GM23338 (cell line): ENCODE results near the gene FMN2. TPM values are rescaled to one million over a fixed set of nuclear protein-coding genes. Genes with fewer than 3 reads are reported as not detected.

Source experiments
- ATAC-seq: fragments of 200-7000 bp; cut with Tn5 transposase; 3 replicates; pipeline ENCODE4 v1.9.1; 2020
- DNase-seq: peaks from one replicate; pipeline ENCODE4 v3.0.0-alpha.2; 2015; ENCODE audit warnings: low spot score
- H2AFZ ChIP-seq: fragments of 200-600 bp; sonication (generic); 2 replicates; pipeline ENCODE4 v1.8.0; 2016; ENCODE audit warnings: antibody characterized with exemption, mild to moderate bottlenecking, moderate library complexity
- H3F3A ChIP-seq: fragments of 200-600 bp; sonication (generic); replicated peaks from 2 replicates; pipeline ENCODE4 v1.8.0; 2017; ENCODE audit warnings: antibody characterized with exemption, mixed run types, low read depth
- H3K27ac ChIP-seq: fragments of 200-600 bp; sonication (generic); 2 replicates; pipeline ENCODE4 v1.6.1; 2016; ENCODE audit warnings: low read depth
- H3K27me3 ChIP-seq: fragments of 200-600 bp; sonication (generic); 2 replicates; pipeline ENCODE4 v1.8.0; 2016; ENCODE audit warnings: mild to moderate bottlenecking, mixed run types, moderate library complexity; ENCODE audit not compliant: insufficient read depth
- H3K36me3 ChIP-seq: fragments of 200-600 bp; sonication (generic); 2 replicates; pipeline ENCODE4 v1.8.0; 2016; ENCODE audit warnings: mild to moderate bottlenecking; ENCODE audit not compliant: insufficient read depth
- H3K4me1 ChIP-seq: fragments of 200-600 bp; sonication (generic); 2 replicates; pipeline ENCODE4 v1.8.0; 2016; ENCODE audit warnings: mild to moderate bottlenecking, moderate library complexity; ENCODE audit not compliant: insufficient read depth
- H3K4me2 ChIP-seq: fragments of 200-600 bp; sonication (generic); 2 replicates; pipeline ENCODE4 v1.7.1; 2017; ENCODE audit warnings: mixed run types
- H3K4me3 ChIP-seq: fragments of 200-600 bp; sonication (generic); 2 replicates; pipeline ENCODE4 v1.6.1; 2016; ENCODE audit warnings: mixed run types
- H3K79me2 ChIP-seq: fragments of 200-600 bp; sonication (generic); replicated peaks from 2 replicates; pipeline ENCODE4 v1.8.0; 2017; ENCODE audit warnings: mild to moderate bottlenecking; ENCODE audit not compliant: insufficient read depth
- H3K9me2 ChIP-seq: fragments of 200-600 bp; sonication (generic); 2 replicates; pipeline ENCODE4 v1.8.0; 2017; ENCODE audit not compliant: insufficient read depth
- H4K20me1 ChIP-seq: fragments of 200-600 bp; sonication (generic); replicated peaks from 2 replicates; pipeline ENCODE4 v1.8.0; 2017; ENCODE audit warnings: mild to moderate bottlenecking; ENCODE audit not compliant: insufficient read depth
- H3K27ac Mint-ChIP-seq: 2 replicates; pipeline ENCODE4 v1.8.0; 2020; ENCODE audit warnings: inconsistent platforms, mild to moderate bottlenecking, moderate library complexity, mixed read lengths
- H3K27me3 Mint-ChIP-seq: 3 replicates; pipeline ENCODE4 v1.8.0; 2022; ENCODE audit warnings: low read depth, mild to moderate bottlenecking, moderate library complexity, mixed read lengths, inconsistent platforms; ENCODE audit not compliant: insufficient read depth, poor library complexity
- H3K36me3 Mint-ChIP-seq: 3 replicates; pipeline ENCODE4 v1.8.0; 2021; ENCODE audit warnings: low read depth, mild to moderate bottlenecking, inconsistent platforms, moderate library complexity, mixed read lengths
- H3K4me1 Mint-ChIP-seq: 3 replicates; pipeline ENCODE4 v1.8.0; 2020; ENCODE audit warnings: mild to moderate bottlenecking, inconsistent platforms, mixed read lengths
- H3K4me3 Mint-ChIP-seq: 3 replicates; pipeline ENCODE4 v1.8.0; 2021; ENCODE audit warnings: moderate library complexity, mild to moderate bottlenecking, inconsistent platforms, mixed read lengths
- H3K9me3 Mint-ChIP-seq: 3 replicates; pipeline ENCODE4 v1.8.0; 2020; ENCODE audit warnings: moderate library complexity, mild to moderate bottlenecking, inconsistent platforms, mixed read lengths
- NANOG ChIP-seq: IDR thresholded peaks from 2 replicates; pipeline ENCODE4 v1.6.1; 2016; ENCODE audit warnings: antibody characterized with exemption, borderline replicate concordance
- POLR2AphosphoS5 ChIP-seq: IDR thresholded peaks from 2 replicates; pipeline ENCODE4 v1.6.1; 2016; ENCODE audit warnings: antibody characterized with exemption, low read depth
- STAT1 ChIP-seq: IDR thresholded peaks from one replicate; pipeline ENCODE4 v1.6.1; 2016; ENCODE audit warnings: antibody characterized with exemption; ENCODE audit not compliant: unreplicated experiment
- ZNF114 ChIP-seq: fragments of 250-450 bp; sonication (Bioruptor Pico); IDR thresholded peaks from 2 replicates; pipeline ENCODE4 v1.5.0; 2020; ENCODE audit warnings: mild to moderate bottlenecking, moderate library complexity
- ZNF331 ChIP-seq: fragments of 250-450 bp; sonication (Bioruptor Pico); IDR thresholded peaks from 2 replicates; pipeline ENCODE4 v1.5.0; 2020; ENCODE audit warnings: low read depth, mild to moderate bottlenecking, moderate library complexity
- ZNF462 ChIP-seq: fragments of 250-450 bp; sonication (Bioruptor Pico); IDR thresholded peaks from 2 replicates; pipeline ENCODE4 v1.5.0; 2020; ENCODE audit warnings: mild to moderate bottlenecking, moderate library complexity
- polyA plus RNA-seq: library from polyadenylated mRNA; unstranded; fragments of >200 nt; fragmentation: Nextera tagmentation; extraction: Ambion mirVana; gene quantifications from 2 replicates; pipeline ENCODE4 v1.2.1, GENCODE V29; 2016
- small RNA-seq: library from RNA; depleted of rRNA; stranded (forward); fragments of <200 nt; gene quantifications from one replicate; pipeline ENCODE3, GENCODE V24; 2014; ENCODE audit warnings: low replicate concordance
- total RNA-seq: library from RNA; depleted of rRNA; stranded (reverse); fragments of >200 nt; shearing (Covaris generic); gene quantifications from 2 replicates; pipeline ENCODE4 v1.2.3, GENCODE V29; 2014
- TF ChIP-seq, protein P1 (sequence below): IDR thresholded peaks from one replicate; pipeline ENCODE4 v1.6.1; 2018; ENCODE audit warnings: antibody characterized with exemption; ENCODE audit not compliant: unreplicated experiment

FMN2 gene
- total and polyA plus RNA-seq, 2 experiments from 2014 or later: 1.5 to 2.5 TPM

DNA sequence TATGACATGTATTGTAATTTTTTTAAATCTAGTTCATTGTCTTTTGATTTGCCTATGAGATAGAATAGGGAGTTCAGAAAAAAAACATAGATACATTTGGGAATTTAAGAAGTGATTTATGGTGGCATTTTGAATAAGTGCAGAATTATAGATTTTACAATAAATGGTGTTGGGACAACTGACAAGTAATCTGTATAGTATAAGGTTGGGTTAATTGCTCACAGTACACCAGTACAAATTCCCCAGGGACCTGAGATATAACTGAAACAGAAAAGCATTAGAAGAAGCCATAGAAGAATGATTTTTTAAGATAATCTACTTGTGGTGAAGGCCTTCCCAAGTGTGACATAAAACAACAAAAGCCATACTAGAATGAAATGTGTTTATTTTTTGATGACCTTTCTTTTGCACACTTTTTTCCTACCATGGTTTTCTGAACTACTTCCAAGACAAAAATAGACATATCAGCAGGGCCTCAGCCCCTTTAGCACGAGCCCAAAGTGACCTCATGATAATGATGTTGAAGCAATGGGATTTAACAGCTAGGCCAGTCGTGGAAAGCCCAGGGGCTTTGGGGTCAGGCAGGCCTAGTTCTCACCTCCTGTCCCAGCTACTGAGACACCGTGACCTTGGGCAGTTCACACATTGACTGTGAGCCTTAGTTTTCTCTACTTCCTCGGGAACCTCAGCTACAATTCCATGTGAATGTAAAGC, 432.8 kb downstream of the FMN2 start:
- ATAC-seq (no peak), DNase-seq (no peak)
- TF ChIP-seq STAT1: no peak
- TF ChIP-seq ZNF331 (CRISPR knock-in tag): no peak
- no peak for TF ChIP-seq NANOG
- TF ChIP-seq, protein P1, sequence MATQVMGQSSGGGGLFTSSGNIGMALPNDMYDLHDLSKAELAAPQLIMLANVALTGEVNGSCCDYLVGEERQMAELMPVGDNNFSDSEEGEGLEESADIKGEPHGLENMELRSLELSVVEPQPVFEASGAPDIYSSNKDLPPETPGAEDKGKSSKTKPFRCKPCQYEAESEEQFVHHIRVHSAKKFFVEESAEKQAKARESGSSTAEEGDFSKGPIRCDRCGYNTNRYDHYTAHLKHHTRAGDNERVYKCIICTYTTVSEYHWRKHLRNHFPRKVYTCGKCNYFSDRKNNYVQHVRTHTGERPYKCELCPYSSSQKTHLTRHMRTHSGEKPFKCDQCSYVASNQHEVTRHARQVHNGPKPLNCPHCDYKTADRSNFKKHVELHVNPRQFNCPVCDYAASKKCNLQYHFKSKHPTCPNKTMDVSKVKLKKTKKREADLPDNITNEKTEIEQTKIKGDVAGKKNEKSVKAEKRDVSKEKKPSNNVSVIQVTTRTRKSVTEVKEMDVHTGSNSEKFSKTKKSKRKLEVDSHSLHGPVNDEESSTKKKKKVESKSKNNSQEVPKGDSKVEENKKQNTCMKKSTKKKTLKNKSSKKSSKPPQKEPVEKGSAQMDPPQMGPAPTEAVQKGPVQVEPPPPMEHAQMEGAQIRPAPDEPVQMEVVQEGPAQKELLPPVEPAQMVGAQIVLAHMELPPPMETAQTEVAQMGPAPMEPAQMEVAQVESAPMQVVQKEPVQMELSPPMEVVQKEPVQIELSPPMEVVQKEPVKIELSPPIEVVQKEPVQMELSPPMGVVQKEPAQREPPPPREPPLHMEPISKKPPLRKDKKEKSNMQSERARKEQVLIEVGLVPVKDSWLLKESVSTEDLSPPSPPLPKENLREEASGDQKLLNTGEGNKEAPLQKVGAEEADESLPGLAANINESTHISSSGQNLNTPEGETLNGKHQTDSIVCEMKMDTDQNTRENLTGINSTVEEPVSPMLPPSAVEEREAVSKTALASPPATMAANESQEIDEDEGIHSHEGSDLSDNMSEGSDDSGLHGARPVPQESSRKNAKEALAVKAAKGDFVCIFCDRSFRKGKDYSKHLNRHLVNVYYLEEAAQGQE: no peak
- TF ChIP-seq POLR2AphosphoS5: no peak
- TF ChIP-seq ZNF462: no peak
- no peak for TF ChIP-seq ZNF114
- no peak overlapping the region for H3K4me3 ChIP-seq
- H3K9me3 Mint-ChIP-seq: no peaks in the 10 kb centered on the region
- H3K27me3 Mint-ChIP-seq: no peaks in the 10 kb centered on the region
- H3K4me1 ChIP-seq: peaks cover 7% of the 10 kb centered on the region
- no peak overlapping the region for H2AFZ ChIP-seq
- no peaks in the 10 kb centered on the region for H3K36me3 ChIP-seq
- H3K27me3 ChIP-seq: no peaks in the 10 kb centered on the region
- no peak overlapping the region for H3K4me2 ChIP-seq
- no peak overlapping the region for H3K27ac ChIP-seq
- H3K9me2 ChIP-seq: no peaks in the 10 kb centered on the region
- no peak overlapping the region for H3K4me3 Mint-ChIP-seq
- H3K27ac Mint-ChIP-seq: no peak overlapping the region
- H4K20me1 ChIP-seq: no peaks in the 10 kb centered on the region
- no peaks in the 10 kb centered on the region for H3K79me2 ChIP-seq
- H3K4me1 Mint-ChIP-seq: peaks cover 10% of the 10 kb centered on the region
- H3F3A ChIP-seq: no peaks in the 10 kb centered on the region
- no peaks in the 10 kb centered on the region for H3K36me3 Mint-ChIP-seq

Small RNAs within 50 kb of the gene (small RNA-seq; reads per million reads assigned to genes)
- not detected for gene RF00019
